GM12875 (cell line): Measurements from ENCODE around the gene SUGCT.

Source experiments
- H3K4me3 ChIP-seq: one replicate; pipeline ENCODE4 v1.5.1; 2011; ENCODE audit warnings: low read depth, low read length, control low read depth
- CTCF ChIP-seq: IDR thresholded peaks from 2 replicates; pipeline ENCODE4 v1.5.1; 2011; ENCODE audit warnings: low read depth, mild to moderate bottlenecking, control low read depth, inconsistent platforms, low read length, moderate library complexity, borderline replicate concordance; ENCODE audit not compliant: insufficient read depth

The SUGCT gene

GRCh38 chr7:40723829-40724228 is 589.0 kb downstream of the SUGCT start:
- H3K4me3 ChIP-seq: no peak overlapping the region
- no peak for TF ChIP-seq CTCF

GRCh38 chr7:40726559-40726958 is 591.8 kb downstream of the SUGCT start:
- no peak for TF ChIP-seq CTCF

GRCh38 chr7:40733114-40733513 is 598.3 kb downstream of the SUGCT start:
- no peak overlapping the region for H3K4me3 ChIP-seq
- no peak for TF ChIP-seq CTCF

More at GRCh38 chr7:40726559-40726958, 591.8 kb downstream of the SUGCT start:
- no peak overlapping the region for H3K4me3 ChIP-seq

GRCh38 chr7:40733578-40733977 is 598.8 kb downstream of the SUGCT start:
- H3K4me3 ChIP-seq: no peak overlapping the region
- TF ChIP-seq CTCF: no peak

GRCh38 chr7:40739257-40739656 is 604.5 kb downstream of the SUGCT start:
- H3K4me3 ChIP-seq: no peak overlapping the region
- TF ChIP-seq CTCF: no peak

- H3K4me3 ChIP-seq: no peak overlapping the region
- no peak for TF ChIP-seq CTCF
Observed at GRCh38 chr7:40742270-40742669, 607.5 kb downstream of the SUGCT start.

- TF ChIP-seq CTCF: no peak
- no peak overlapping the region for H3K4me3 ChIP-seq
Observed at GRCh38 chr7:40746841-40747556, 612.2 kb downstream of the SUGCT start.
